ENCODE data around the gene NKD2.

- TF ChIP-seq, protein P1, sequence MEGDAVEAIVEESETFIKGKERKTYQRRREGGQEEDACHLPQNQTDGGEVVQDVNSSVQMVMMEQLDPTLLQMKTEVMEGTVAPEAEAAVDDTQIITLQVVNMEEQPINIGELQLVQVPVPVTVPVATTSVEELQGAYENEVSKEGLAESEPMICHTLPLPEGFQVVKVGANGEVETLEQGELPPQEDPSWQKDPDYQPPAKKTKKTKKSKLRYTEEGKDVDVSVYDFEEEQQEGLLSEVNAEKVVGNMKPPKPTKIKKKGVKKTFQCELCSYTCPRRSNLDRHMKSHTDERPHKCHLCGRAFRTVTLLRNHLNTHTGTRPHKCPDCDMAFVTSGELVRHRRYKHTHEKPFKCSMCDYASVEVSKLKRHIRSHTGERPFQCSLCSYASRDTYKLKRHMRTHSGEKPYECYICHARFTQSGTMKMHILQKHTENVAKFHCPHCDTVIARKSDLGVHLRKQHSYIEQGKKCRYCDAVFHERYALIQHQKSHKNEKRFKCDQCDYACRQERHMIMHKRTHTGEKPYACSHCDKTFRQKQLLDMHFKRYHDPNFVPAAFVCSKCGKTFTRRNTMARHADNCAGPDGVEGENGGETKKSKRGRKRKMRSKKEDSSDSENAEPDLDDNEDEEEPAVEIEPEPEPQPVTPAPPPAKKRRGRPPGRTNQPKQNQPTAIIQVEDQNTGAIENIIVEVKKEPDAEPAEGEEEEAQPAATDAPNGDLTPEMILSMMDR (IDR thresholded peaks at IDR 0.05; ENCODE audit: poor library complexity) = no peak
- no peak for TF ChIP-seq EZH2 (IDR thresholded peaks at IDR 0.05; ENCODE audit: borderline replicate concordance)
- no peak for TF ChIP-seq EZH2phosphoT487 (IDR thresholded peaks at IDR 0.05; ENCODE audit: low read depth, severe bottlenecking, unreplicated experiment)
Measured at GRCh38 chr5:1080432-1080831, 71.8 kb downstream of the NKD2 start.
